IPS DF 6.9 (cell line): ENCODE measurements around the gene IFITM10.
"Not testable (repeated sequence)": the region's sequence is repeated elsewhere in the genome, so short reads cannot be mapped to it uniquely, and the experiment has no call there.

Source experiments
- DNase-seq: peaks from one replicate; pipeline ENCODE4 v3.0.0-alpha.2; 2013; ENCODE audit warnings: low read depth, low spot score
- H3K27ac ChIP-seq: one replicate; pipeline ENCODE4 v1.5.1; 2013; ENCODE audit warnings: low read length, control low read depth
- H3K27me3 ChIP-seq: 2 replicates; pipeline ENCODE4 v1.6.1; 2013; ENCODE audit warnings: mild to moderate bottlenecking, low read length; ENCODE audit not compliant: control insufficient read depth, insufficient read depth
- H3K36me3 ChIP-seq: 2 replicates; pipeline ENCODE4 v1.6.1; 2013; ENCODE audit warnings: low read length; ENCODE audit not compliant: control insufficient read depth, insufficient read depth
- H3K4me1 ChIP-seq: 2 replicates; pipeline ENCODE4 v1.6.1; 2013; ENCODE audit warnings: low read length; ENCODE audit not compliant: control insufficient read depth, insufficient read depth
- H3K4me3 ChIP-seq: 2 replicates; pipeline ENCODE4 v1.5.1; 2013; ENCODE audit warnings: mild to moderate bottlenecking, low read length
- H3K9me3 ChIP-seq: 2 replicates; pipeline ENCODE4 v1.6.1; 2013; ENCODE audit warnings: low read length, inconsistent platforms; ENCODE audit not compliant: control insufficient read depth, insufficient read depth
- WGBS: extraction: QIAGEN DNeasy Blood & Tissue Kit; methylation state at CpG from one replicate; pipeline ENCODE4 v1.1.7; 2013; ENCODE audit warnings: mixed read lengths, missing lambda C conversion rate; ENCODE audit not compliant: insufficient read length, insufficient coverage; 5-methylcytosine and 5-hydroxymethylcytosine counted together

IFITM10 gene

GRCh38 chr11:1770061-1770460 lies 19.7 kb upstream of the IFITM10 start:
- peaks cover 7% of the 10 kb centered on the region for H3K4me1 ChIP-seq
- WGBS, result no CpG with 5 or more reads among the region's 7 CpGs
- H3K9me3 ChIP-seq, result no peaks in the 10 kb centered on the region
- H3K27ac ChIP-seq, result no peak overlapping the region
- H3K36me3 ChIP-seq, result no peaks in the 10 kb centered on the region
- H3K27me3 ChIP-seq, result no peaks in the 10 kb centered on the region
- no peak overlapping the region for H3K4me3 ChIP-seq
- DNase-seq, result no peak

GRCh38 chr11:1769304-1769936 lies 19.0 kb upstream of the IFITM10 start:
- H3K4me3 ChIP-seq, DNase-seq, H3K27ac ChIP-seq, H3K9me3 ChIP-seq, H3K36me3 ChIP-seq, H3K27me3 ChIP-seq, H3K4me1 ChIP-seq: not testable (repeated sequence)
- WGBS, result no CpG with 5 or more reads among the region's 9 CpGs

- Histone ChIP-seq H3K27me3 (no peaks in the 10 kb centered on the region), H3K36me3 (no peaks in the 10 kb centered on the region), H3K9me3 (no peaks in the 10 kb centered on the region), H3K4me3 (no peak overlapping the region), H3K27ac (no peak overlapping the region), H3K4me1 (0 out of 2 replicates have a peak, but pooled peaks cover 4% of the 10 kb centered on the region)
- WGBS, result no CpG with 5 or more reads among the region's 7 CpGs
- no peak for DNase-seq
These were observed 17.7 kb upstream of the IFITM10 start for GRCh38 chr11:1768141-1768469.

GRCh38 chr11:1767399-1768140 lies 17.2 kb upstream of the IFITM10 start:
- H3K4me1 ChIP-seq, result peaks cover 3% of the 10 kb centered on the region
- WGBS, result no CpG with 5 or more reads among the region's 19 CpGs
- no peak overlapping the region for H3K4me3 ChIP-seq
- no peak overlapping the region for H3K27ac ChIP-seq
- no peaks in the 10 kb centered on the region for H3K27me3 ChIP-seq
- no peaks in the 10 kb centered on the region for H3K36me3 ChIP-seq
- H3K9me3 ChIP-seq, result no peaks in the 10 kb centered on the region
- DNase-seq, result no peak

GRCh38 chr11:1766719-1767398 lies 16.5 kb upstream of the IFITM10 start:
- Histone ChIP-seq H3K9me3 (no peaks in the 10 kb centered on the region), H3K36me3 (no peaks in the 10 kb centered on the region), H3K27me3 (no peaks in the 10 kb centered on the region), H3K4me1 (peaks cover 3% of the 10 kb centered on the region), H3K4me3 (no peak overlapping the region), H3K27ac (no peak overlapping the region)
- DNase-seq, result no peak
- WGBS, result no CpG with 5 or more reads among the region's 22 CpGs

GRCh38 chr11:1765871-1766718 lies 15.7 kb upstream of the IFITM10 start:
- Histone ChIP-seq H3K27me3 (no peaks in the 10 kb centered on the region), H3K4me3 (no peak overlapping the region), H3K27ac (no peak overlapping the region), H3K9me3 (no peaks in the 10 kb centered on the region), H3K4me1 (peaks cover 3% of the 10 kb centered on the region), H3K36me3 (0 out of 2 replicates have a peak, but pooled peaks cover 3% of the 10 kb centered on the region)
- DNase-seq, result no peak
- no CpG with 5 or more reads among the region's 28 CpGs for WGBS

GRCh38 chr11:1763796-1764661 lies 13.6 kb upstream of the IFITM10 start, which contains the start of gene CTSD:
CTSD (minus strand) TSS chr11:1763927; CDS start chr11:1763859, 68 bp downstream.
- H3K4me1 ChIP-seq, result peaks cover 3% of the 10 kb centered on the region
- H3K27me3 ChIP-seq, result no peaks in the 10 kb centered on the region
- no CpG with 5 or more reads among the region's 85 CpGs for WGBS
- H3K9me3 ChIP-seq, result no peaks in the 10 kb centered on the region
- DNase-seq, result no peak
- peaks cover 14% of the 10 kb centered on the region for H3K36me3 ChIP-seq
- peak within 1 kb of the TSS; percentile 97 for H3K4me3 ChIP-seq
- H3K27ac ChIP-seq, result no peak within 1 kb of the TSS

- Histone ChIP-seq H3K27me3 (no peaks in the 10 kb centered on the region), H3K4me1 (peaks cover 3% of the 10 kb centered on the region), H3K27ac (no peak overlapping the region), H3K4me3 (peak overlapping the region; percentile 97), H3K9me3 (no peaks in the 10 kb centered on the region), H3K36me3 (peaks cover 17% of the 10 kb centered on the region)
- no CpG with 5 or more reads among the region's 32 CpGs for WGBS
- DNase-seq, result no peak
These were observed 13.0 kb upstream of the IFITM10 start for GRCh38 chr11:1763336-1763795.

GRCh38 chr11:1762537-1763302 lies 12.3 kb upstream of the IFITM10 start:
- peaks cover 3% of the 10 kb centered on the region for H3K4me1 ChIP-seq
- no peaks in the 10 kb centered on the region for H3K9me3 ChIP-seq
- peaks cover 17% of the 10 kb centered on the region for H3K36me3 ChIP-seq
- H3K4me3 ChIP-seq, result peak overlapping the region; percentile 97; the same call in 1 of the 2 replicates
- no peak for DNase-seq
- no peak overlapping the region for H3K27ac ChIP-seq
- no peaks in the 10 kb centered on the region for H3K27me3 ChIP-seq
- no CpG with 5 or more reads among the region's 16 CpGs for whole genome bisulfite sequencing
